Bronchial epithelial cell (primary cell): ENCODE measurements around the gene DNAJC30. TPM values are rescaled to one million over a fixed set of nuclear protein-coding genes. Genes with fewer than 3 reads are reported as not detected.
A peak's percentile ranks its signal among the peaks of the same experiment; 100 is the strongest.

Experiments used
- DNase-seq: peaks from one replicate; pipeline ENCODE4 v3.0.0-alpha.2; 2010; ENCODE audit warnings: low read depth
- FAIRE-seq: peaks from 2 replicates; lab custom pipeline; 2011; peaks lifted over from hg19 to GRCh38; lab: Jason Lieb, UNC
- H3K27me3 ChIP-seq: 2 replicates; pipeline ENCODE4 v1.5.1; 2011; ENCODE audit warnings: low read length; ENCODE audit not compliant: control insufficient read depth, insufficient read depth
- H3K36me3 ChIP-seq: 2 replicates; pipeline ENCODE4 v1.5.1; 2011; ENCODE audit warnings: low read length; ENCODE audit not compliant: control insufficient read depth, insufficient read depth
- H3K4me3 ChIP-seq: 2 replicates; pipeline ENCODE4 v1.5.1; 2011; ENCODE audit warnings: mild to moderate bottlenecking, low read depth, low read length, control low read depth
- total RNA-seq: library from RNA; depleted of rRNA; stranded (reverse); fragments of >200 nt; gene quantifications from 2 replicates; pipeline ENCODE4 v1.2.1, GENCODE V29; 2014
- TF ChIP-seq, protein P1 (sequence below): IDR thresholded peaks from 2 replicates; pipeline ENCODE4 v1.5.1; 2011; ENCODE audit warnings: mild to moderate bottlenecking, moderate library complexity, low read length, control low read depth, inconsistent platforms; ENCODE audit not compliant: insufficient read depth, severe bottlenecking

Gene DNAJC30
- total RNA-seq, 1 donor from 2014 or later: 0.79 TPM

DNA sequence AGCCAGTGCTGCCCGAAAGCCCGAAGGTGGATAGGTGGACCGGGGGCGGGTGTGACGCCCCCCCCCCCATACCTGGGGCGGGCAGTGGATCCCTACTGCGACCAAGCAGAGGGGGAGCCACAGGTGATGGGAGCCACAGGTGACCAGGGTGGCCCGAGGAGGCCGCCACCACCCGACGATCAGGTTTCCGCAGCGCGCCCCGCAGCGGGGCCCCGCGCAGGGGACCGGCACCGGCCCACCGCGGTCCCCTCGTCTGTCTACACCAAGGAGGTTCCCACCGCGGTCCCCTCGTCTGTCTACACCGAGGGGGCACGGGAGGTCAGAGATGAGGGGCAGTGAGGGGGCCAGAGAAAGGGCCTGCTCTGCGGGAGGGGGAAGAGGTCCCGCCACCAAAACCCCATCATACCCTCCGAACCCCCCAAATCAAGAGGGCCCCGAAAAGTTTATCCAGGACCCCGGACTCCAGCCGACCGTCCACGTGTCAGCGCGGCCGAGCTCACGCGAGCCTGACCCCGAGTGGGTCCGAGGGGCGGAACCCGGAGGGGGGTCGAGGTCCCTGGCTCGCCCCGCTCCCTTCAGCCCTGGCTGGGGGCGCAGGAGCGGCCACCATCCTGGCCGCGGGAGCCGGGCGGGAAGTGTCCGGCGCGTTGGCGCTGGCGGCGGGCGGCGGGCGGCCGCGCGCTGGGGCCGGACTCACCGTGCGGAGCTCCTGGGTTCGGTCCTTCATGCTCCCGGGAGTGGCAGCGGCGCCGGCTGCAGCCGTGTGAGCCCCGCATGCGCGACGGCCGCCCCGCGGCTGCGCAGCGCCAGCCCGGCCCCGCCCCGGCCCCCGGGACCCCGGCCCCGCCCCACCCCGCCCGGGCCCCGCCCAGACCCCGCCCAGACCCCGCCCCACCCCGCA is 35.9 kb upstream of the DNAJC30 start, which contains the start of gene STX1A:
TSS of gene STX1A (minus strand) at position 765 of the 901 bp plus-strand sequence. CDS start at position 727, 38 bp downstream.
- no peak for FAIRE-seq

DNA sequence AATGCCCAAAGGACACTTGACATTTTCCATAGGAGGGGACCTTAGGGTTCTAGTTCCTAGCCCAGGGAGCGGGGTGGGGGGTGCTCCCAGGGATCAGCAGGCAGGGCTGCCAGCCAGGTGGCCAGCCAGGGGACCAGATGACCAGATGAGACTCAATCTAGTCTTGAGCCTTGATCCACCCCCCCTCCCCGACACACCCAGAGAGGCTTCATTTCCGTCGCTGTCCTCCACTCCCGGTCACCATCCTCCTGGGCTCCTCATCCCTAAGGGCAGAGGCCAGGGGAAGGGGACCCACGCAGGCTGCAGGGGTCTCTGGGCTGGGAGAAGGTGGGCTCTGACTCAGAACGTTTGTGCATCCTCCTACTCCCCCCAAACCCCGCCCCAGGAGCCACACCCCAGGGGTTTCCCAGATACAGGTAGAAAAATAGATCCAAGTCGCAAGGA is 35.2 kb upstream of the DNAJC30 start:
- Histone ChIP-seq H3K36me3 (peaks cover 1% of the 10 kb centered on the region), H3K4me3 (peak overlapping the region; percentile 82), H3K27me3 (no peaks in the 10 kb centered on the region)
- DNase-seq (peak; percentile 29), FAIRE-seq (no peak)
- TF ChIP-seq, protein P1, sequence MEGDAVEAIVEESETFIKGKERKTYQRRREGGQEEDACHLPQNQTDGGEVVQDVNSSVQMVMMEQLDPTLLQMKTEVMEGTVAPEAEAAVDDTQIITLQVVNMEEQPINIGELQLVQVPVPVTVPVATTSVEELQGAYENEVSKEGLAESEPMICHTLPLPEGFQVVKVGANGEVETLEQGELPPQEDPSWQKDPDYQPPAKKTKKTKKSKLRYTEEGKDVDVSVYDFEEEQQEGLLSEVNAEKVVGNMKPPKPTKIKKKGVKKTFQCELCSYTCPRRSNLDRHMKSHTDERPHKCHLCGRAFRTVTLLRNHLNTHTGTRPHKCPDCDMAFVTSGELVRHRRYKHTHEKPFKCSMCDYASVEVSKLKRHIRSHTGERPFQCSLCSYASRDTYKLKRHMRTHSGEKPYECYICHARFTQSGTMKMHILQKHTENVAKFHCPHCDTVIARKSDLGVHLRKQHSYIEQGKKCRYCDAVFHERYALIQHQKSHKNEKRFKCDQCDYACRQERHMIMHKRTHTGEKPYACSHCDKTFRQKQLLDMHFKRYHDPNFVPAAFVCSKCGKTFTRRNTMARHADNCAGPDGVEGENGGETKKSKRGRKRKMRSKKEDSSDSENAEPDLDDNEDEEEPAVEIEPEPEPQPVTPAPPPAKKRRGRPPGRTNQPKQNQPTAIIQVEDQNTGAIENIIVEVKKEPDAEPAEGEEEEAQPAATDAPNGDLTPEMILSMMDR: no peak

More for the DNA sequence above, 35.9 kb upstream of the DNAJC30 start, which contains the start of gene STX1A:
- Histone ChIP-seq H3K4me3 (peak within 1 kb of the TSS; percentile 82), H3K36me3 (peaks cover 1% of the 10 kb centered on the region), H3K27me3 (no peaks in the 10 kb centered on the region)
- DNase-seq: peak; percentile 33
- TF ChIP-seq, protein P1: no peak

DNA sequence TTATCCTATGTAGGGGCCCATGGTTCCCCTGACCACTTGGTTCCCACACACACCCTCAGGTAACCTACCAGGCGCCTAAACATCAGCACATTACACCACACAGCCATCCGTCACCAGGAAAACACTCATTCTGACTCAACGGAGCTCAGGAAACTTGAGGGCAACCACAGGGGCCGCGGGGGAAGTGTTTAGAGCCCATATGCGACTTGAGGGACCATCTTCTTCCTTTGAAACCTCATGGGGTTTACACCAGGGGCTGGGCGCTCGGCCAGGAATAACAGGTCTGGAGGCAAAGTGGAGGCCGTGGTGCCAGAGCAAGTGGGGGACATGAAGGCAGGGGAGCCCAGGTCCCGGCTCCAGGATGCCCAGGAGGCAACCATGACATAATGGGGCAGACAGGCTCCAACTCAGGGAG is 34.7 kb upstream of the DNAJC30 start:
- Histone ChIP-seq H3K4me3 (peak overlapping the region; percentile 82), H3K27me3 (no peaks in the 10 kb centered on the region), H3K36me3 (peaks cover 2% of the 10 kb centered on the region)
- no peak for FAIRE-seq
- DNase-seq: peak; percentile 95
- TF ChIP-seq, protein P1: no peak

DNA sequence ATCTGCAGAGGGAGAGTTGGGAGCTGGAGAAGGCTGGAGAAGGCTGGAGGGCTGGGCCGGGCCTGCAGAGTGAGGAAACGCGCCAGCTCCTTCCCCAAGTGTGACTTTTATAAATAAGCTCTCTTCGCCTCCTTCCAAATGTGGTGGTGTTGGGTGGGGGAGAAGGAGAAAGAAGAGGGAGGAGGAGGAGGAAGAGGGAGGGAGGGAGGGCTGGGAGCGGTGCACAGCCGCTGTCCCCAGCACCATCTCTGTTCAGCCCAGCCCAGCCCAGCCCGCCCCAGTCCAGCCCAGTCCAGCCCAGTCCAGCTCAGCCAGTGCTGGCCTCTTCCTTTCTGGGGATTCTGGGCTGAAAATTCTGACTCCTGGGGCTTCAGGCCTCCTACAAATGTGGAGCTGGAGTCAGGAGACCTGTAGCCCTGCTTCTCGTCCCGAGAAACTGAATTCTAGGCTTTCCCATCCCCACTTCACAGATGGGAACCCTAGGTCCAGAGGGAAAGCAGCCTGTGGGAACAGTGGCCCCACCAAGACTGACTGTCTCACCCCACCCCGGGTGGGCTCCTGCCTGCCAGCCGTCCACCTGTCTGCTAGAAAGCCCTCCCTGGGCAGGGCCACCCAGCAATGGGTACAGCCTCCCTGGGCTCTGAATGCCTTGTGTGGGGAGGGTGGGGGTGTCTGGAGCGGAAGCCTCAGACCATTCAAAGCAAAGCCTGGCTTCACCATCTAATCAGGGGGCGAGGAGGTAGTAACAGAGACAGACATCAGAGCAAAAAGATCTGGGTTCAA is 34.0 kb upstream of the DNAJC30 start:
- Histone ChIP-seq H3K4me3 (peak overlapping the region; percentile 9), H3K36me3 (peaks cover 6% of the 10 kb centered on the region), H3K27me3 (no peaks in the 10 kb centered on the region)
- TF ChIP-seq, protein P1: no peak
- no peak for FAIRE-seq
- DNase-seq: no peak

DNA sequence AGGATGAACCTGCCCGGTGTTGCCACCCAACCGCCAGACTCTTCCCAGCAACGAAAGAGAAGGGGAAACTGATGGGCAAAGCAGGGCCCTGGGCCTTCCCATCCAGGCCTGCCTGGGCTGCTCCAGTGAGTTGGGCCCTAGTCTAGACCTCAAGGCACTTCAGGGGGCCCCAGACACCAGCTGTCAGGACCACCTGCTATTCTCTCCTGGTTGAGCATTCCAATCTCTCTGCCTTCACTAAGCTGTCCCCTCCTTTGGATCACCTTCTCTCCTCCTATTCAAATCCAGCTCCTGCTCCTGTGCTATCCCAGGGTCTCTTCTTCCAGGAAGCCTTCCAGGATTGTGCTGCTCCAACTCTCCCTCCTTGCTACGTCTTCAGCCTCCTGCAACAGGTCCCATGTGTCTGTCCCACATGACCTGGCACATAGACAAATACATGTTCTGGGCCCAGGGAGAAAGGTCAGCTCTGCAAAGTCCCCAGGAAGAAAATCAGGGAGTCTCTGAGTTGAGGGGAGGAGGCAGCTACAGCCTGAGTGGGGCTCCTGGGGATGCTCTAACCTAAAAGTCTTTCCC is 33.2 kb upstream of the DNAJC30 start:
- FAIRE-seq (no peak), DNase-seq (no peak)
- H3K4me3 ChIP-seq: no peak overlapping the region
- TF ChIP-seq, protein P1: no peak
- H3K27me3 ChIP-seq: no peaks in the 10 kb centered on the region
- H3K36me3 ChIP-seq: peaks cover 6% of the 10 kb centered on the region
